Skin epidermis (tissue), 12 donors: ENCODE measurements around the gene PTX4.

Experiments used
- H3K27ac ChIP-seq, 21 experiments: fragments of 200-600 bp; sonication (generic) in 11 of 21; one replicate each; pipeline ENCODE4 v1.5.0; 2020; ENCODE audit warnings: mild to moderate bottlenecking in 3 of 21, inconsistent platforms in 2 of 21, moderate library complexity in 2 of 21
- H3K4me3 ChIP-seq, 7 experiments: fragments of 200-600 bp; sonication (generic) in 2 of 7; one replicate each; pipeline ENCODE4 v1.5.0; 2020; ENCODE audit warnings: inconsistent platforms in 2 of 7, mild to moderate bottlenecking in 2 of 7, moderate library complexity in 1 of 7

The PTX4 gene

DNA sequence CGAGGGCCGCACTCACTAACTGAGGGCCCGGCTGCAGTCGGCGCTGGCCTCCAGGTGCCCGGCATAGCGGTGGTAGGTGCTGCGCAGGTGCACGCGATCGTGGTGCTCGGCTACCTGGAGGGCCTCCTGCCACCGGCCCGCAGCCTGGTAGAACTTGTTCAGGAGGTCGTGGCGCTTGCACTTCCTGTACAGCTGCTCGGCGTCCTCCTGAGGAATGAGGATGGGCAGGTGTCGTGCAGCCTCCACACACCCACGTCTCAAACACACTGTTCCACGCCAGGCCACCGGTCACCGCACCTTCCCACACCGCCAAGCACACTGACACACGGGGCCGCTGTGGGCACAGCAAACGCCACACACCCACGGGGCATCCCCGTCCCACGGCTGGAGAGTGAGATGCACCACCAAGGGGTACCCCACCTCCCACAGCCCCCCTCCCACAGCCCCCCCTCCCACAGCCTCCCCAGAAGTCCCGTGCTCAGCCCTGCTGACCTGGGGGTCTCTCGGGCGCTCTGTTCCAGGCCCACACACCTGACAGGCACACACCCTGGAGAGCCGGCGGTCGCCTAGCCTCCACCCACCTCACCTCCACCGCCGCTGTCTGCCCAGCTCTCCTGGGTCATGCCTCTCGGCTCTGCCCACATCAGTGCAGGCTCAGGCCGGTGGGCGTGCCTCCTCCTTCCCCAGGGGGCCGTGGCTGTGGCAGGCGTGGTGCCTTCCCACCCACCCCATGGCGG is 37.3 kb upstream of the PTX4 start:
- Histone ChIP-seq H3K4me3 (no peak overlapping the region), H3K27ac (peak overlapping the region in 2 of 21 experiments; percentile 78 to 79)

GRCh38 chr16:1524366-1524765 is 35.6 kb upstream of the PTX4 start:
- H3K4me3 ChIP-seq = no peak overlapping the region
- no peak overlapping the region for H3K27ac ChIP-seq

DNA sequence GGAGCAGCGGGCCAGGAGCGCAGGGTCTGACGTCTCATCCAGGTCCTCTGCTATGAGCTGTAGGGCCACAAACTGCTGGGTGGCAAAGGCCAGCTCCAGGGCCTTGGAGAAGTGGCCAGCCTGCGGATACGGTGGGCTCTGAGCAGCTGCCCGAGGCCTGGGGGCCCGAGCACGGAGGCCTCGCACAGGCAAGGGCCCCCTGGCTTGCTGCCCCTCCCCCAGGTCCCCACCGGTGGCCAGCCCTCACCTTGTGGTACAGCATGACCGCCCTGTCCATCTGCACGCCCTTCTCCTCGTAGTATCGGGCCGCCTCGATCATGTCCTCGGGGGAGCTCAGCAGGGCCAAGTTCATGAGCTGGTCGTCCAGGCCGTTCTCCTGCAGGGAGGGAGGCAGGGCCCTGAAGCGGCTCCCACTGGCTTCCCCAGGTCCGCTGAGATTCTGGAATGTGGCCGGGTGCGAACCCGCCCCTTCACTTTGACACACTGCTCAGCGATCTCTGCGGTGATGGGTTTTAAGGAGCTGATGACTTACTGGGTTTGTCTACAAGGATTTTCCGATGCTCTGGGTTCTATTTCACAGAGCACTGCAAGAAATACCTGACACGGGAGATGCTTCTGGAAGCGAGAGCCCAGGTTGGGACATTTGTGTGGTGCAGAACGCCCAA is 35.0 kb upstream of the PTX4 start:
- no peak overlapping the region for H3K4me3 ChIP-seq
- no peak overlapping the region for H3K27ac ChIP-seq

DNA sequence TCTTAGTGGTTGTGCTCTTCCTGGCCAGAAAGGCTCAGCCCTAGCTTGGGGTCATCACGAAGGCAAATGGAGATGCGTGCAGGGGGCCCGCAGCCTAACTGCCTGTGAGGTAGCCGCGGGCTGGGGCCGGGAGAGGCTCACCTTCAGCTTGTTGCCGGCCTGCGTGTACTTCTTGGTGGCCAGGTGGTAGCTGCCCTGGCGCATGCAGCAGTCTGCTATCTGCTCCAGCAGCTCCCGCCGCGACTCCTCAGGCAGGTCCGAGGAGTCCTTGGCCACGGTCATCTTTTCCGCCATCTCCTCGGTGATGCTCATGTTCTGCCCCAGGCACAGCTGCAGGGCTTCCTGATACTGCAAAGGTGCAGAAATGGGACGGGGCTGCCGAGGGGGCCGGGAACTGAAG is 31.7 kb upstream of the PTX4 start:
- H3K4me3 ChIP-seq = no peak overlapping the region
- no peak overlapping the region for H3K27ac ChIP-seq

GRCh38 chr16:1519831-1520230 is 31.1 kb upstream of the PTX4 start:
- no peak overlapping the region for H3K4me3 ChIP-seq
- H3K27ac ChIP-seq = no peak overlapping the region

DNA sequence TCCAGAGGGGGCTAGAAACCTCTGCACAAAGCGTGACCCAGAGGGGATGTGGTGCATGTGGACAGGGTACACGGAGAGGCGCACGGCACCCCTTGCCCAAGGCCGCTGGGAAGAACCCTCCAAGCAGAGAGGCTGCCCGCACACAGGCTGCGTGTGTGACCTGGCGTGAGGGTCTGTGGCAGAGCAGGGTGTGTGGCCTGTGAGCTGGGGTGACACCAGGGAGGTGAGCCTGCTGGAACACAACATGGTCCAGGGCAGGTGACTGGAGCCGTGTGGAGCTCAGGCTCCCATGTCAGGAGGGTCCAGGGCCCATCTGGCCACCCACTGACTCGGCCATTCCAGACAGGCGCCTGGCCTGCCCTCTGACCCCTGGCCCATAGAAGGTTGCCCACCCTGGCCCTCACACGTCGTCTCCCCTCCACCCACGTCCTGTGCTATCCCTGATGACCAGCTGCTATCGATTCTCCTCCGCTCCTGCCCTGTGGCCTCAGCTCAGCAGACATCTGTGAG is 29.9 kb upstream of the PTX4 start:
- H3K4me3 ChIP-seq = no peak overlapping the region
- H3K27ac ChIP-seq = no peak overlapping the region

GRCh38 chr16:1514507-1514906 is 25.8 kb upstream of the PTX4 start:
- Histone ChIP-seq H3K27ac (no peak overlapping the region), H3K4me3 (no peak overlapping the region)

DNA sequence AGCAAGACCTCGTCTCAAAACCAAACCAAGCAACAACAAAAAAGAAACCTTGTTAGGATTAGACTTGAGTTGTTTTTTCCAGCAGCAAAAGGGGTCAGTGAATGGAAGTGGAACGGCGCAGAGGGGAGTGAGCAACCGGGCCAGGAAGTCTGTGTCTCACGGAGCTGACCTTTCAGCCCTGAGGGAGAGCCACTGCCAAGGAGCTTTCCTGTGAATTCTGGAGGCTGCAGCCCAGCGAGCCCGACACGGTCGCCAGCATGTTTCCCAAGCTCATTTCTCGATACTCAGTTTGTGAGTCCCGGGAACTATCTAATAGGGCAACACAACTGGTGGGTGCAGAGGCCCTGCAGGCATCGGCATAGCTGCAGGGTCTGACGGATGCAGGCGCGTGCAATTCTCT is 24.0 kb upstream of the PTX4 start:
- Histone ChIP-seq H3K27ac (no peak overlapping the region), H3K4me3 (no peak overlapping the region)

DNA sequence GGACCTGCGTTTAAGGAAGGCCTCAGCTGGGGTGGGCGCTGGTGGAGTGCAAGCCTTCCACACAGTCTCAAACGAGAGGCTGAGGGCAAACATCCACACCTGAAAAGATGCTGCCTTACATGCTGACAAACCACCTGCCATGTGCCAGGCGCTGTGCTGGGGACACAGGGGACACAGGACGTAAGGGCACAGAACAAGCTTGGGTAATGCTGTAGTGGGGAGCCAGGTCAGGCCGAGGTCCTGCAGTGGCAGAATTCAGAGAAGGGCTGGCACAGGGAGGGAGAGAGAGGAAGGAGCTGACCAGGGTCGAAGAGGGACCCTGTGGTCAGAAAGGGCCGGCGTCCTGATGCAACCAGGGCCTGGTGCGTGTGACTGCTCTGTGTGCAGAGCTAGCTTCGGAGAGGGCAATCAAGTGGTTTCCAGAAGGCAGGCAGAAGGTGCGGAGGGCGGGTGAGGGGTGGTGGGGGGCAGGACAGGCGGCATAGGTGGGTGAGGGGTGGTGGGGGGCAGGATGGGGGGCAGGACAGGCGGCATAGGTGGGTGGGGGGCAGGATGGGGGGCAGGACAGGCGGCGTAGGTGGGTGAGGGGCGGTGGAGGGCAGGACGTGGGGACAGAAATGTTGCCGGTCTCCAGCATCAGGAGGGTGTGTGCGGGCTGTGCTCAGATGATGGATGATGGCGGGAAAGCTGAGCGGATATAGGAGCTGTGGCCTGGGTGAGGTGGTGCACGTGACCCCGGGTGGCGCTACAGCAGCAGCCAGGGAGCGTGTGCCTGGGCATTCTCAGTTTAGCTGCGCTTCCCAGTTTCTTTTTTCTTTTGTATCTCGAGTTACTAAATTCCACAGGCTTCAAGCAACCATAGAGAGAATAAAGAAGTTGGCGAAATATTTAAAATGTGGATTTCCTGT is 23.2 kb upstream of the PTX4 start:
- H3K27ac ChIP-seq = no peak overlapping the region

DNA sequence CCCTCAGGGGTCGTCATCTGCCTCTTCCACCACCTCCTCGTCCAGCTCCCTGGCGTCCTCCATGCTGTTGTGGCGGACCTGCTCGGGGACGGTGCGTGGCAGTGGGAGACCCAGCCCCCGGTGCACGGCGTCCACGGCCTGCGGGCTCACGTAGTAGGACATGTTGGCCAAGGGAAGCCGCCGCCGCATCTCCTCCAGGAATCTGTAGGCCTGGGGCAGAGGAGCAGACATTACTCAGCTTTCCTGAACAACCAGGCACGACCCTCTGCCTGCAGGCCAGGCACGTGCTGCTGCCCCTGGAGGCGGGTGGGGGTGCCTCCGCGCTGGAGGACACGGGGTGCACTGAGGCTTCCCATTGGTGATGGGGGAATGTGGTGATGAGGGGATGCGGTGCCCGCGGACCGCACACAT is 22.2 kb upstream of the PTX4 start:
- no peak overlapping the region for H3K4me3 ChIP-seq
- H3K27ac ChIP-seq = no peak overlapping the region

More for the DNA sequence above, 23.2 kb upstream of the PTX4 start:
- H3K4me3 ChIP-seq = no peak overlapping the region

GRCh38 chr16:1510272-1510671 is 21.5 kb upstream of the PTX4 start:
- H3K27ac ChIP-seq = peak overlapping the region in 4 of 21 experiments; percentile 29 to 60 (median 50)
- H3K4me3 ChIP-seq = no peak overlapping the region

DNA sequence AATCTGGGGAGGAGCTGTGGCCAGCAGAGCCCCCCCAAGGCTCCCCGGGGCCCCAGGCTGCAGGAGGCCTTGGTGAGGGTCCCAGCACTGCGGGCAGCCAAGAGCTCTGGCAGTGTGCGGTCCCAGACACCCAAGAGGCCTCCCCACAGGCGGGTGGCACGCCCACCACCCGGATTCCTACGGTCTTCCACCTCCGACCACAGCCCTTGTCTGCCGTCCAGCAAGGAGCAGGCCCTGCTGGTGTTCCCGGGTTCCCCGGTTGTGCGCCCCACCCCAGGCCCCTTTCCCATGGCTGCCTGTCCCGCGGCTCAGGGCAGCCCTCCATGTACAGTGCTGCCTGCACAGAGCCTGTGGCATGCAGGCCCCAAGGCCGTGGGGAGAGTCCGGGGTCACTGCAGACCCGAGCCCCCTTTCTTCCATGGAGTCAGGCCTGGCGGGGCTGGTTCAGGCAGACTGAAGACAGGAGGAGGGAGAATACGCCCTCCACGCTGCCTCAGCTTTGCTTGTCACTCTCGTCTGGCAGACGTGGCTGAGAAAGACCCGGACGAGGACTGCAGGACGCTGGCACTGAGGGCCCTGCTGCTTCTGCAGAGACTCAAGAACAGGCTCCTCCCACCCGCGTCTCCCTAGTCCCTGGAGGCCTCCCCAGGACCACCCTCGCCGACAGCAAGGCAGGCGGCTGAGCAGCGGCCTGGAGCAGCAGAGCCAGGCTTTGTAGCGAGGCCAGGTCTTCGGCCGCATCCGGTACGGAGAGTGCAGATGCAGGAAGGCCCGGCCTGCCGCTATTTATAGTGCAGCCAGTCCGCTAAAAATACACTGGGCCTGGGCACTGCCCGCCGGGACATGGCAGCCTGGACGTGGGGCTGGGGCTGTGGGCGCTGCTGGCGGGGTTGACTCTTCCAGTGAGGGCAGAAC is 20.8 kb upstream of the PTX4 start:
- H3K27ac ChIP-seq = peak overlapping the region in 7 of 21 experiments; percentile 0 to 60 (median 29)
- H3K4me3 ChIP-seq = no peak overlapping the region

GRCh38 chr16:1508494-1509187 is 19.9 kb upstream of the PTX4 start:
- Histone ChIP-seq H3K27ac (peak overlapping the region in 4 of 21 experiments; percentile 0 to 60 (median 24)), H3K4me3 (no peak overlapping the region)

DNA sequence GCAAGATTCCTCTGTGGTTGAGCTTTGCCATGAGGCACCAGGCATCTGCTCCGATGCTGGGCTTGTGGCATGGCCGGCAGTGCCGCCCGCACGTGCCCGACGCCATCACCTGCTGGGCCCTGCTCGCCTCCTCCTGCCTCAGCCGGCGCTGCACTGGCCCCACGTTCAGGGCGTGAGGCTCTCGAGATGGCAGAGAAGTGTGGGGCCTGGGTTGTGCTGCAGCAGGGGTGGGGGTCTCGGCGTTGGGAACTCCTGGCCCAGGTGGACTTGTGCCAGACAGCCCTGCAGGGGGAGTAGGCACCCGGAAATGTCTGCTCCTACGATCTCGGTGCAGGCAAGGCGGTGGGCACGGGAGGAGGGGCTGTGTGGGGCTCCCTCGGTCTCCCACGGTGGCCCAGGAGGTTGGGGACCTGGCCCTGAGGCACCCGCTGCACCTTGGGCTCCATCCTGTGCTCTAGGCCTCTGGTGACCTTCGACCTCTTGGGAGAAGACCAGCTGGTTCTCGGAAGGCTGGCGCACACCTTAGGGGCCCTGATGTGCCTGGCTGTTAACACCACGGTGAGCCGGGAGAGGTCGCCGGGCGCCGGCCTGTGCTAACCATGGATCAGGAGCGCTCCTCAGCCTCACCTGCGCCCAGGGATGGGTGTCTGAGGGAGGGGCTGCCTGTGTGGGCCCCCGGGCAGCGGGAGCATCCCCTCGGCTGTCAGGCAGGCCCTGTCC is 17.9 kb upstream of the PTX4 start:
- no peak overlapping the region for H3K4me3 ChIP-seq
- no peak overlapping the region for H3K27ac ChIP-seq

- Histone ChIP-seq H3K27ac (no peak overlapping the region), H3K4me3 (no peak overlapping the region)
Observed at GRCh38 chr16:1505912-1506311, 17.2 kb upstream of the PTX4 start.

DNA sequence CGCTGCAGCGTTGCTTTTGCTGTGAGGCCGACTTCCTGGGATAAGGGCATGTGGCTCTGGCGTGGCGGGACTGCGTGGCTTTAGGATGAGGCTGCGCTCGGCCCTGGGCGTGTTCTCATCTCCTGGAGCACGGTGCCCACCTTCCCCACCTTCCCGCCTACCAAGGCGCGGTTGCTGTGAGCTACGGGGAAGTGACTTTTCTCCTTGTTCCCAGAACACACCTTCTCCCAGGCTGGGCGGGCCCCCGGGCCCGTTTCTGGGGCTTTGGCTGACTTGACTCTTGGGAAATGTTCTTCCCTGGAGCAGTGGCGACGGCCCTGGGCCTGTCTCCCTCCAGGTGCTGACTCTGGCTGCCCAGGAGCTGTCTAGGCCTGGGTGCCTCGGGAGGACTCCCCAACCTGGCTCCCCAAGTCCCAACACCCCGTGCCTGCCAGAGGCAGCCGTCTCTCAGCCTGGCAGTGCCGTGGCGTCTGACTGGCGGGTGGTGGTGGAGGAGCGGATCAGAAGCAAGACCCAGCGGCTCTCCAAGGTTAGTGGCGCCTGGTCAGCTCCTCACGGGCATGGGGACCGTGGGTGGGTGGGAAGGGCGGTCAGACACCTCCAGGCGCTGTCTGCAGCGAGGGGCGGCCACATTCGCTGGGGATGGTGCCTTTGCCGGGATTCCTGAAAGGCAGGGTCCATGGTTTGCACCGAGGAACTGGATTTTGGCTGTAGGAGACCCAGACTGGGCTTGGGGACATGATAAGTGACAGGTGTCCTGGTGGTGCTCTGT is 16.5 kb upstream of the PTX4 start:
- H3K27ac ChIP-seq = no peak overlapping the region
- no peak overlapping the region for H3K4me3 ChIP-seq
